Smooth muscle cell (in vitro differentiated cells): ENCODE data around the gene RMP24.
A peak's percentile ranks its signal among the peaks of the same experiment; 100 is the strongest.

ENCODE experiments used
- DNase-seq: peaks from one replicate; lab custom pipeline; 2025; ENCODE audit not compliant: unreplicated experiment; lab: John Stamatoyannopoulos, UW
- H2AFZ ChIP-seq: fragments of 200-600 bp; sonication (generic); 2 replicates; pipeline ENCODE4 v1.6.0; 2016; ENCODE audit warnings: antibody characterized with exemption, low read depth, mild to moderate bottlenecking
- H3F3A ChIP-seq: fragments of 200-600 bp; sonication (generic); 2 replicates; pipeline ENCODE4 v1.6.0; 2017; ENCODE audit warnings: antibody characterized with exemption, low read depth
- H3K27ac ChIP-seq: fragments of 200-600 bp; sonication (generic); 2 replicates; pipeline ENCODE4 v1.5.1; 2016; ENCODE audit warnings: low read depth, mild to moderate bottlenecking
- H3K27me3 ChIP-seq: fragments of 200-600 bp; sonication (generic); 2 replicates; pipeline ENCODE4 v1.6.1; 2016; ENCODE audit warnings: low read depth, mild to moderate bottlenecking
- H3K36me3 ChIP-seq: fragments of 200-600 bp; sonication (generic); 2 replicates; pipeline ENCODE4 v1.5.1; 2016; ENCODE audit warnings: low read depth
- H3K4me1 ChIP-seq: fragments of 200-600 bp; sonication (generic); 2 replicates; pipeline ENCODE4 v1.5.1; 2016; ENCODE audit warnings: low read depth
- H3K4me2 ChIP-seq: fragments of 200-600 bp; sonication (generic); 2 replicates; pipeline ENCODE4 v1.6.0; 2016; ENCODE audit warnings: mild to moderate bottlenecking
- H3K4me3 ChIP-seq: fragments of 200-600 bp; sonication (generic); 2 replicates; pipeline ENCODE4 v1.5.1; 2016; ENCODE audit warnings: mild to moderate bottlenecking
- H3K79me2 ChIP-seq: fragments of 200-600 bp; sonication (generic); 2 replicates; pipeline ENCODE4 v1.6.0; 2016; ENCODE audit warnings: low read depth, mild to moderate bottlenecking
- H3K9ac ChIP-seq: fragments of 200-600 bp; sonication (generic); 2 replicates; pipeline ENCODE4 v1.6.0; 2016; ENCODE audit warnings: low read depth
- H3K9me3 ChIP-seq: fragments of 200-600 bp; sonication (generic); replicated peaks from 2 replicates; pipeline ENCODE4 v1.5.1; 2016; ENCODE audit warnings: low read depth
- H4K20me1 ChIP-seq: fragments of 200-600 bp; sonication (generic); 2 replicates; pipeline ENCODE4 v1.6.0; 2016; ENCODE audit warnings: low read depth
- CTCF ChIP-seq: fragments of 200-600 bp; sonication (generic); IDR thresholded peaks from 2 replicates; pipeline ENCODE4 v1.5.1; 2017; ENCODE audit warnings: borderline replicate concordance, mild to moderate bottlenecking, antibody characterized with exemption; ENCODE audit not compliant: insufficient read depth, poor library complexity, severe bottlenecking
- WGBS: methylation state at CpG from one replicate; pipeline ENCODE4 v1.1.7; 2016; ENCODE audit warnings: low lambda C conversion rate; 5-methylcytosine and 5-hydroxymethylcytosine counted together

RMP24 gene

GRCh38 chr18:35983818-35984217 lies 11.3 kb downstream of the RMP24 start:
- Histone ChIP-seq H3K4me2 (no peak overlapping the region), H4K20me1 (peaks cover 3% of the 10 kb centered on the region), H3K79me2 (no peaks in the 10 kb centered on the region), H3K9me3 (no peaks in the 10 kb centered on the region), H3K27me3 (no peaks in the 10 kb centered on the region), H3K9ac (no peak overlapping the region), H3K4me1 (no peaks in the 10 kb centered on the region), H3K36me3 (peaks cover 9% of the 10 kb centered on the region), H3K4me3 (no peak overlapping the region), H2AFZ (no peak overlapping the region), H3F3A (peaks cover 8% of the 10 kb centered on the region), H3K27ac (peak overlapping the region; percentile 37)
- no peak for TF ChIP-seq CTCF
- 92% methylated on average over 5 of the region's 5 CpGs for WGBS
- no peak for DNase-seq

GRCh38 chr18:35991696-35992095 lies 19.2 kb downstream of the RMP24 start:
- H3K27ac ChIP-seq = no peak overlapping the region
- H3K36me3 ChIP-seq = no peaks in the 10 kb centered on the region
- no peak overlapping the region for H3K4me2 ChIP-seq
- no peaks in the 10 kb centered on the region for H3F3A ChIP-seq
- no peak overlapping the region for H3K4me3 ChIP-seq
- no peaks in the 10 kb centered on the region for H4K20me1 ChIP-seq
- H3K9me3 ChIP-seq = no peaks in the 10 kb centered on the region
- DNase-seq = no peak
- no peak overlapping the region for H2AFZ ChIP-seq
- no peaks in the 10 kb centered on the region for H3K79me2 ChIP-seq
- H3K9ac ChIP-seq = no peak overlapping the region
- H3K4me1 ChIP-seq = no peaks in the 10 kb centered on the region
- no peaks in the 10 kb centered on the region for H3K27me3 ChIP-seq
- no peak for TF ChIP-seq CTCF

- no peak overlapping the region for H3K4me3 ChIP-seq
- H3K79me2 ChIP-seq = no peaks in the 10 kb centered on the region
- no peak overlapping the region for H2AFZ ChIP-seq
- H3K4me1 ChIP-seq = no peaks in the 10 kb centered on the region
- no peak for DNase-seq
- H3K9ac ChIP-seq = no peak overlapping the region
- WGBS = 94% methylated on average over 6 of the region's 6 CpGs
- H3K4me2 ChIP-seq = no peak overlapping the region
- H3K27ac ChIP-seq = no peak overlapping the region
- no peaks in the 10 kb centered on the region for H3K9me3 ChIP-seq
- no peaks in the 10 kb centered on the region for H4K20me1 ChIP-seq
- no peaks in the 10 kb centered on the region for H3K27me3 ChIP-seq
- no peaks in the 10 kb centered on the region for H3K36me3 ChIP-seq
- no peaks in the 10 kb centered on the region for H3F3A ChIP-seq
- no peak for TF ChIP-seq CTCF
Observed at GRCh38 chr18:35993013-35993412, 20.5 kb downstream of the RMP24 start.

- Histone ChIP-seq H3K4me2 (no peak overlapping the region), H3K36me3 (no peaks in the 10 kb centered on the region), H3K4me1 (no peaks in the 10 kb centered on the region), H4K20me1 (no peaks in the 10 kb centered on the region), H3K79me2 (no peaks in the 10 kb centered on the region), H3K9ac (no peak overlapping the region), H2AFZ (no peak overlapping the region), H3F3A (no peaks in the 10 kb centered on the region), H3K27ac (no peak overlapping the region), H3K9me3 (no peaks in the 10 kb centered on the region), H3K27me3 (no peaks in the 10 kb centered on the region), H3K4me3 (no peak overlapping the region)
- 86% methylated on average over 1 of the region's 1 CpG for WGBS
- peak; percentile 32 for TF ChIP-seq CTCF
- no peak for DNase-seq
Observed at GRCh38 chr18:35998967-35999366, 26.5 kb downstream of the RMP24 start.
